Gastroesophageal sphincter (tissue), 4 donors: ENCODE measurements around the gene TRIO. TPM values are rescaled to one million over a fixed set of nuclear protein-coding genes. Genes with fewer than 3 reads are reported as not detected.

Experiments
- ATAC-seq: fragments of 150-250 bp; one replicate; pipeline ENCODE4 v1.9.1; 2016; ENCODE audit warnings: mild to moderate bottlenecking, moderate library complexity
- H3K27ac ChIP-seq, 4 donors: fragments of 200-600 bp; sonication (generic) in 3 of 4; 1 replicate in 3 of 4; 2 replicates in 1 of 4; pipeline ENCODE4 v1.5.1; 2016 to 2019
- H3K27me3 ChIP-seq: fragments of 200-600 bp; sonication (generic); one replicate; pipeline ENCODE4 v1.5.1; 2019
- H3K36me3 ChIP-seq, 2 donors: fragments of 200-600 bp; sonication (generic); one replicate each; pipeline ENCODE4 v1.5.1; 2019; ENCODE audit warnings: control low read depth in 1 of 2
- H3K4me1 ChIP-seq, 3 donors: fragments of 200-600 bp; sonication (generic); 1 replicate in 2 of 3; 2 replicates in 1 of 3; pipeline ENCODE4 v1.5.1; 2016 to 2019; ENCODE audit warnings: control low read depth in 2 of 3
- H3K4me3 ChIP-seq, 2 donors: fragments of 200-600 bp; sonication (generic); one replicate each; pipeline ENCODE4 v1.5.1; 2019; ENCODE audit warnings: mild to moderate bottlenecking in 1 of 2, moderate library complexity in 1 of 2
- H3K9me3 ChIP-seq, 3 donors: fragments of 200-600 bp; sonication (generic); one replicate each; pipeline ENCODE4 v1.5.1; 2017 to 2019; ENCODE audit warnings: control low read depth in 2 of 3
- CTCF ChIP-seq, 4 experiments: fragments of 200-600 bp in 2 of 4; fragments of 450-650 bp in 2 of 4; sonication (generic) in 1 of 4; IDR thresholded peaks; one replicate each; pipeline ENCODE4 v1.5.1; 2017 to 2019; ENCODE audit warnings: antibody characterized with exemption in 4 of 4, mild to moderate bottlenecking in 2 of 4, moderate library complexity in 2 of 4
- EP300 ChIP-seq: sonication (generic); formaldehyde crosslinking; IDR thresholded peaks from one replicate; pipeline ENCODE4 v1.6.1; 2017; ENCODE audit warnings: antibody characterized with exemption, mild to moderate bottlenecking
- POLR2A ChIP-seq, 2 donors: fragments of 450-650 bp; IDR thresholded peaks; one replicate each; pipeline ENCODE4 v1.6.1; 2017; ENCODE audit warnings: antibody characterized with exemption in 2 of 2, mild to moderate bottlenecking in 2 of 2, moderate library complexity in 1 of 2
- POLR2AphosphoS5 ChIP-seq: sonication (generic); formaldehyde crosslinking; IDR thresholded peaks from one replicate; pipeline ENCODE4 v1.6.1; 2017; ENCODE audit warnings: antibody characterized with exemption
- WGBS, 2 donors: methylation state at CpG; one replicate each; pipeline ENCODE4 v1.1.5; 2018; ENCODE audit warnings: low coverage in 1 of 2; 5-methylcytosine and 5-hydroxymethylcytosine counted together
- total RNA-seq, 4 donors: library from RNA; depleted of rRNA; stranded (reverse); fragments of >200 nt; gene quantifications; one replicate each; pipeline ENCODE4 v1.1.0, GENCODE V29; 2016

The TRIO gene
- total RNA-seq, 4 donors from 2014 or later = 69.2 to 257 (median 172) TPM

GRCh38 chr5:14218897-14219573 lies 75.9 kb downstream of the TRIO start:
- peaks cover 34 to 84% (median 41%) of the 10 kb centered on the region in 3 donors for H3K4me1 ChIP-seq
- no peak for ATAC-seq
- H3K36me3 ChIP-seq = no peaks in the 10 kb centered on the region
- H3K27ac ChIP-seq = peak overlapping the region; percentile 79 to 85 (median 80)
- 20 to 38% methylated on average over 1 to 5 of the region's 10 CpGs for WGBS, 2 donors
- no peaks in the 10 kb centered on the region for H3K27me3 ChIP-seq
- TF ChIP-seq CTCF (IDR thresholded peaks at IDR 0.05) (no peak), POLR2AphosphoS5 (no peak), POLR2A (IDR thresholded peaks at IDR 0.05) (no peak), EP300 (no peak)
- H3K4me3 ChIP-seq = no peak overlapping the region
- H3K9me3 ChIP-seq = no peaks in the 10 kb centered on the region

GRCh38 chr5:14219800-14220512 lies 76.8 kb downstream of the TRIO start:
- Histone ChIP-seq H3K9me3 (no peaks in the 10 kb centered on the region), H3K27ac (peak overlapping the region; percentile 79 to 85 (median 80)), H3K4me1 (peaks cover 34 to 75% (median 39%) of the 10 kb centered on the region in 3 donors), H3K27me3 (no peaks in the 10 kb centered on the region), H3K4me3 (no peak overlapping the region), H3K36me3 (no peaks in the 10 kb centered on the region)
- ATAC-seq = no peak
- no peak for TF ChIP-seq EP300
- TF ChIP-seq CTCF (IDR thresholded peaks at IDR 0.05) = no peak
- TF ChIP-seq POLR2A (IDR thresholded peaks at IDR 0.05) = no peak
- no peak for TF ChIP-seq POLR2AphosphoS5
- WGBS, 2 donors = 53 to 57% methylated on average over 5 to 6 of the region's 6 CpGs

GRCh38 chr5:14220642-14221041 lies 77.5 kb downstream of the TRIO start:
- peaks cover 34 to 73% (median 39%) of the 10 kb centered on the region in 3 donors for H3K4me1 ChIP-seq
- WGBS, 2 donors = 86 to 100% methylated on average over 1 of the region's 1 CpG
- no peak for ATAC-seq
- H3K9me3 ChIP-seq = no peaks in the 10 kb centered on the region
- H3K4me3 ChIP-seq = no peak overlapping the region
- H3K27ac ChIP-seq = peak overlapping the region; percentile 47 to 85 (median 80)
- no peaks in the 10 kb centered on the region for H3K27me3 ChIP-seq
- no peak for TF ChIP-seq POLR2A (IDR thresholded peaks at IDR 0.05)
- no peak for TF ChIP-seq EP300
- no peak for TF ChIP-seq POLR2AphosphoS5
- TF ChIP-seq CTCF (IDR thresholded peaks at IDR 0.05) = no peak
- H3K36me3 ChIP-seq = no peaks in the 10 kb centered on the region

- ATAC-seq = no peak
- peaks cover 30 to 68% (median 31%) of the 10 kb centered on the region in 3 donors for H3K4me1 ChIP-seq
- no peak overlapping the region for H3K4me3 ChIP-seq
- TF ChIP-seq EP300 (no peak), POLR2AphosphoS5 (no peak), POLR2A (IDR thresholded peaks at IDR 0.05) (no peak), CTCF (IDR thresholded peaks at IDR 0.05) (no peak)
- no peaks in the 10 kb centered on the region for H3K27me3 ChIP-seq
- peak overlapping the region in 1 of 4 donors; percentile 79 for H3K27ac ChIP-seq
- H3K9me3 ChIP-seq = no peaks in the 10 kb centered on the region
- 77 to 84% methylated on average over 6 of the region's 6 CpGs for WGBS, 2 donors
- no peaks in the 10 kb centered on the region for H3K36me3 ChIP-seq
These were observed 78.6 kb downstream of the TRIO start for GRCh38 chr5:14221732-14222131.
